ENCODE data around the gene PRRG2. TPM values are rescaled to one million over a fixed set of nuclear protein-coding genes. Genes with fewer than 3 reads are reported as not detected.

PRRG2 gene
- total and polyA plus RNA-seq, 2 of the 13 experiments (the other 11 are each of a cell fraction or from before 2014, with no cell fraction given), result 0.66 to 0.82 TPM

DNA sequence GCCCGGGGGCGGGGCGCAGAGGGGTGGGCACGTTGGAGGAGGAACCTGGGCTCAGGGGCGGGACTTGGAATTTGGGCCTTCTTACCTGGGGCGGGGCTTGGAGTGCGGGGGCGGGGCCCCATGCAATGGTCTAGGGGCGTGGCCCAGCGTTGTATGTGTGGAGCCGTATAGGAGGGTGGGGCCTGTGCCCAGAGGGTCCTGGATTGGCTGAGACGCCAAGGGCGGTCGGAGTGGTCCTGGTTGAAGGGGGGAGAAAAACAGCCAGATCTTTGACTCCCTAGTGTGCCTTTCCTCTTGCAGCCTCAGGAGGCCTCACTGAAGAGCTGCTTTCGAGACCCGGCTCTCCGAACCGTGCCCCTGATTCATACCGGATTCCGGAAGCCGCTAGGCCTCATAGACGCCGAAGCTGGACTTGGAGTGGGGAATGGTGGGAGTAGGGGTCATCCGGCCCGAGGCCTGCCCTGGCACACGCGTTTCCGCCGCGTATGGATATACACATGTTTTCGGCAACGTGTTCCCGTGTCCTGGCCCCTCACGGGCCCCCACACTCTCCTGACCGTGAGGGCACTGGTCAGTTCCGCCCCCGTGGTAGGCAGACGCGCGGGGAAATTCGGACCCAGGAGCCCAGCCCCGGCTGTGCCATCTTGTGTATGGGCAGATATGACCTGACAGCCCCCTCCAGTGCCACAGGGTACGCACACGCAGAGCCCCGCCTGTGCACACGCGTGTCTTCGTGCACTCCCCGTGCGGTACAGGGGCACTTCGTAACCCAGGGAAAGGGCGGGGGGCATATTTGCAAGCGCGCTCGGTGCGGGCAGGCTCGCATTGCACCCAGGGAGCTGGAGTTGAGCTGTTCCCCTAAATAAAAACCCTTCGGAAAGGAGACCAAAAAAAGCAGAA is 9.2 kb downstream of the PRRG2 start (continued):
- TF ChIP-seq ZNF703 (CRISPR knock-in tag; IDR thresholded peaks at IDR 0.05; ENCODE audit: borderline replicate concordance) (peak; percentile 71; the same call in 1 of the 2 replicates), NCOR1 (IDR thresholded peaks at IDR 0.05; ENCODE audit: borderline replicate concordance, low read length) (no peak), KDM5A (IDR thresholded peaks at IDR 0.05; ENCODE audit: borderline replicate concordance, low read length) (peak; percentile 65; the same call in 1 of the 2 replicates), MZF1 (CRISPR knock-in tag; IDR thresholded peaks at IDR 0.05; ENCODE audit: borderline replicate concordance) (no peak), HNRNPH1 (optimal IDR thresholded peaks at IDR 0.05; ENCODE audit: low read depth, low read length) (no peak), KDM2A (CRISPR knock-in tag; IDR thresholded peaks at IDR 0.05; ENCODE audit: borderline replicate concordance, low read depth) (no peak; the same call in 1 of the 2 replicates), ZNF768 (CRISPR knock-in tag; IDR thresholded peaks at IDR 0.05) (0 out of 2 replicates have a peak, but pooled peaks have one; percentile 49), TBL1XR1 (IDR thresholded peaks at IDR 0.05; ENCODE audit: borderline replicate concordance, low read length, partially characterized antibody) (no peak), ASH2L (IDR thresholded peaks at IDR 0.05; ENCODE audit: insufficient read length, low read depth, low read length) (peak; percentile 63), ZNF776 (CRISPR knock-in tag; IDR thresholded peaks at IDR 0.05) (peak; percentile 47; the same call in 1 of the 2 replicates), FOXA1 (IDR thresholded peaks at IDR 0.05) (no peak), FOXA1 (CRISPR knock-in tag; IDR thresholded peaks at IDR 0.05) (no peak), SP2 (CRISPR knock-in tag; IDR thresholded peaks at IDR 0.05) (no peak), ADNP (CRISPR knock-in tag; IDR thresholded peaks at IDR 0.05) (no peak), ZNF446 (CRISPR knock-in tag; IDR thresholded peaks at IDR 0.05) (peak; percentile 91)
- TF ChIP-seq, protein P1, sequence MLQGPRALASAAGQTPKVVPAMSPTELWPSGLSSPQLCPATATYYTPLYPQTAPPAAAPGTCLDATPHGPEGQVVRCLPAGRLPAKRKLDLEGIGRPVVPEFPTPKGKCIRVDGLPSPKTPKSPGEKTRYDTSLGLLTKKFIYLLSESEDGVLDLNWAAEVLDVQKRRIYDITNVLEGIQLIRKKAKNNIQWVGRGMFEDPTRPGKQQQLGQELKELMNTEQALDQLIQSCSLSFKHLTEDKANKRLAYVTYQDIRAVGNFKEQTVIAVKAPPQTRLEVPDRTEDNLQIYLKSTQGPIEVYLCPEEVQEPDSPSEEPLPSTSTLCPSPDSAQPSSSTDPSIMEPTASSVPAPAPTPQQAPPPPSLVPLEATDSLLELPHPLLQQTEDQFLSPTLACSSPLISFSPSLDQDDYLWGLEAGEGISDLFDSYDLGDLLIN (CRISPR knock-in tag; IDR thresholded peaks at IDR 0.05; ENCODE audit: borderline replicate concordance), result no peak
- TF ChIP-seq, protein P2, sequence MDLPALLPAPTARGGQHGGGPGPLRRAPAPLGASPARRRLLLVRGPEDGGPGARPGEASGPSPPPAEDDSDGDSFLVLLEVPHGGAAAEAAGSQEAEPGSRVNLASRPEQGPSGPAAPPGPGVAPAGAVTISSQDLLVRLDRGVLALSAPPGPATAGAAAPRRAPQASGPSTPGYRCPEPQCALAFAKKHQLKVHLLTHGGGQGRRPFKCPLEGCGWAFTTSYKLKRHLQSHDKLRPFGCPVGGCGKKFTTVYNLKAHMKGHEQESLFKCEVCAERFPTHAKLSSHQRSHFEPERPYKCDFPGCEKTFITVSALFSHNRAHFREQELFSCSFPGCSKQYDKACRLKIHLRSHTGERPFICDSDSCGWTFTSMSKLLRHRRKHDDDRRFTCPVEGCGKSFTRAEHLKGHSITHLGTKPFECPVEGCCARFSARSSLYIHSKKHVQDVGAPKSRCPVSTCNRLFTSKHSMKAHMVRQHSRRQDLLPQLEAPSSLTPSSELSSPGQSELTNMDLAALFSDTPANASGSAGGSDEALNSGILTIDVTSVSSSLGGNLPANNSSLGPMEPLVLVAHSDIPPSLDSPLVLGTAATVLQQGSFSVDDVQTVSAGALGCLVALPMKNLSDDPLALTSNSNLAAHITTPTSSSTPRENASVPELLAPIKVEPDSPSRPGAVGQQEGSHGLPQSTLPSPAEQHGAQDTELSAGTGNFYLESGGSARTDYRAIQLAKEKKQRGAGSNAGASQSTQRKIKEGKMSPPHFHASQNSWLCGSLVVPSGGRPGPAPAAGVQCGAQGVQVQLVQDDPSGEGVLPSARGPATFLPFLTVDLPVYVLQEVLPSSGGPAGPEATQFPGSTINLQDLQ (CRISPR knock-in tag; IDR thresholded peaks at IDR 0.05), result no peak; the same call in 1 of the 2 replicates
- TF ChIP-seq, protein P3, sequence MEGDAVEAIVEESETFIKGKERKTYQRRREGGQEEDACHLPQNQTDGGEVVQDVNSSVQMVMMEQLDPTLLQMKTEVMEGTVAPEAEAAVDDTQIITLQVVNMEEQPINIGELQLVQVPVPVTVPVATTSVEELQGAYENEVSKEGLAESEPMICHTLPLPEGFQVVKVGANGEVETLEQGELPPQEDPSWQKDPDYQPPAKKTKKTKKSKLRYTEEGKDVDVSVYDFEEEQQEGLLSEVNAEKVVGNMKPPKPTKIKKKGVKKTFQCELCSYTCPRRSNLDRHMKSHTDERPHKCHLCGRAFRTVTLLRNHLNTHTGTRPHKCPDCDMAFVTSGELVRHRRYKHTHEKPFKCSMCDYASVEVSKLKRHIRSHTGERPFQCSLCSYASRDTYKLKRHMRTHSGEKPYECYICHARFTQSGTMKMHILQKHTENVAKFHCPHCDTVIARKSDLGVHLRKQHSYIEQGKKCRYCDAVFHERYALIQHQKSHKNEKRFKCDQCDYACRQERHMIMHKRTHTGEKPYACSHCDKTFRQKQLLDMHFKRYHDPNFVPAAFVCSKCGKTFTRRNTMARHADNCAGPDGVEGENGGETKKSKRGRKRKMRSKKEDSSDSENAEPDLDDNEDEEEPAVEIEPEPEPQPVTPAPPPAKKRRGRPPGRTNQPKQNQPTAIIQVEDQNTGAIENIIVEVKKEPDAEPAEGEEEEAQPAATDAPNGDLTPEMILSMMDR (CRISPR knock-in tag; IDR thresholded peaks at IDR 0.05), result 0 out of 2 replicates have a peak, but pooled peaks have one; percentile 21
- TF ChIP-seq, protein P4, sequence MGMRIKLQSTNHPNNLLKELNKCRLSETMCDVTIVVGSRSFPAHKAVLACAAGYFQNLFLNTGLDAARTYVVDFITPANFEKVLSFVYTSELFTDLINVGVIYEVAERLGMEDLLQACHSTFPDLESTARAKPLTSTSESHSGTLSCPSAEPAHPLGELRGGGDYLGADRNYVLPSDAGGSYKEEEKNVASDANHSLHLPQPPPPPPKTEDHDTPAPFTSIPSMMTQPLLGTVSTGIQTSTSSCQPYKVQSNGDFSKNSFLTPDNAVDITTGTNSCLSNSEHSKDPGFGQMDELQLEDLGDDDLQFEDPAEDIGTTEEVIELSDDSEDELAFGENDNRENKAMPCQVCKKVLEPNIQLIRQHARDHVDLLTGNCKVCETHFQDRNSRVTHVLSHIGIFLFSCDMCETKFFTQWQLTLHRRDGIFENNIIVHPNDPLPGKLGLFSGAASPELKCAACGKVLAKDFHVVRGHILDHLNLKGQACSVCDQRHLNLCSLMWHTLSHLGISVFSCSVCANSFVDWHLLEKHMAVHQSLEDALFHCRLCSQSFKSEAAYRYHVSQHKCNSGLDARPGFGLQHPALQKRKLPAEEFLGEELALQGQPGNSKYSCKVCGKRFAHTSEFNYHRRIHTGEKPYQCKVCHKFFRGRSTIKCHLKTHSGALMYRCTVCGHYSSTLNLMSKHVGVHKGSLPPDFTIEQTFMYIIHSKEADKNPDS (CRISPR knock-in tag; IDR thresholded peaks at IDR 0.05), result no peak
- TF ChIP-seq, protein P5, sequence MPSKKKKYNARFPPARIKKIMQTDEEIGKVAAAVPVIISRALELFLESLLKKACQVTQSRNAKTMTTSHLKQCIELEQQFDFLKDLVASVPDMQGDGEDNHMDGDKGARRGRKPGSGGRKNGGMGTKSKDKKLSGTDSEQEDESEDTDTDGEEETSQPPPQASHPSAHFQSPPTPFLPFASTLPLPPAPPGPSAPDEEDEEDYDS (CRISPR knock-in tag; IDR thresholded peaks at IDR 0.05), result peak; percentile 98

Data from HepG2 (cell line).